Osteocyte (in vitro differentiated cells): ENCODE data around the gene TBL1X. TPM values are rescaled to one million over a fixed set of nuclear protein-coding genes. Genes with fewer than 3 reads are reported as not detected.

Source experiments
- DNase-seq: peaks from one replicate; pipeline ENCODE4 v3.0.0; 2021; ENCODE audit warnings: mixed read lengths; ENCODE audit not compliant: unreplicated experiment; ENCODE audit errors: extremely low spot score
- H3K27ac Mint-ChIP-seq: one replicate; pipeline ENCODE4 v1.8.0; 2021; ENCODE audit warnings: mild to moderate bottlenecking, mixed read lengths; ENCODE audit not compliant: unreplicated experiment
- H3K27me3 Mint-ChIP-seq: one replicate; pipeline ENCODE4 v1.8.0; 2021; ENCODE audit warnings: mixed read lengths; ENCODE audit not compliant: unreplicated experiment
- H3K36me3 Mint-ChIP-seq: one replicate; pipeline ENCODE4 v1.8.0; 2021; ENCODE audit warnings: mixed read lengths; ENCODE audit not compliant: unreplicated experiment
- H3K4me1 Mint-ChIP-seq: one replicate; pipeline ENCODE4 v1.8.0; 2021; ENCODE audit warnings: mixed read lengths; ENCODE audit not compliant: unreplicated experiment
- H3K4me3 Mint-ChIP-seq: one replicate; pipeline ENCODE4 v1.8.0; 2021; ENCODE audit warnings: mild to moderate bottlenecking, moderate library complexity, mixed read lengths; ENCODE audit not compliant: unreplicated experiment
- H3K9me3 Mint-ChIP-seq: one replicate; pipeline ENCODE4 v1.8.0; 2021; ENCODE audit warnings: mixed read lengths; ENCODE audit not compliant: unreplicated experiment
- total RNA-seq: library from RNA; stranded (reverse); gene quantifications from 2 replicates; pipeline ENCODE4 v1.2.1, GENCODE V29; 2021
- TF ChIP-seq, protein P1 (sequence below): fragments of 200-600 bp; sonication (generic); IDR thresholded peaks from 2 replicates; pipeline ENCODE4 v1.5.0; 2021; ENCODE audit warnings: antibody characterized with exemption, mild to moderate bottlenecking, moderate library complexity

TBL1X gene
- total RNA-seq, 1 donor from 2014 or later, result 35.3 TPM

DNA sequence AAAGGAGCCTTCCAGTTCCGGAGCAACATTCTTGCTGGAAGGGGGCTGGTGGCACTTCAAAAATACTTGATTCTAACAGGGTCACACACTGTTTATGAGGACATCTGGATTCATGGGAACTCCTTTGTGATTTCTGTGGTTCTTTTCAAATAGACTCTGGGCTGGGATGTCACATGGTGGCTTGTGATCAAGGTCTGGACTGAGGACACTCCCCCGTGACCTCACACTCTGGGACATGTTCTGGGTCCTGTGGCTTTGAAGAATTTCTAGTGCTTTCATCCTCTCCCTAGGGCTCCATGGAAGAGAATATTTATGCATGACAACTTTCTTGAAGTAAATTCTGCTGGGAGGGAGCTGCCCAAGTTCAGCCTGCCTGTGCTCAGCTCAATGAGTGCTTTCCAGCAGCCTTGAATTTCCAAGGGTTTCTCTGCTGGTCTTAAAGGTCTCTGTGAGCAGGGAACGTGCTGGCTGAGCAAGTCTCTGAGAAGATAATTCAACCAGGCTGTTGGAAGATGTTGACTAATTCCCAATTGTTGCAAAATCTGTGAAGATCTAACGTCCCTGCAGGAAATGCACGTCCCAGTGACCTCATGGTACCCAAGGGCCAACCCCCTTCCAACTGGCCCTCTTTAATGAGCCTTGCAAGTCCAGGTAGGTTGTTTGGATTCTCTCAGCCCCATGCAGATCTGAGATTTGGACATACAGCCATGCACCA, 264.5 kb downstream of the TBL1X start:
- Mint-ChIP-seq H3K36me3 (no peaks in the 10 kb centered on the region), H3K27me3 (no peaks in the 10 kb centered on the region), H3K4me3 (no peak overlapping the region), H3K4me1 (no peaks in the 10 kb centered on the region), H3K27ac (no peak overlapping the region), H3K9me3 (peaks cover 24% of the 10 kb centered on the region)
- no peak for DNase-seq
- TF ChIP-seq, protein P1, sequence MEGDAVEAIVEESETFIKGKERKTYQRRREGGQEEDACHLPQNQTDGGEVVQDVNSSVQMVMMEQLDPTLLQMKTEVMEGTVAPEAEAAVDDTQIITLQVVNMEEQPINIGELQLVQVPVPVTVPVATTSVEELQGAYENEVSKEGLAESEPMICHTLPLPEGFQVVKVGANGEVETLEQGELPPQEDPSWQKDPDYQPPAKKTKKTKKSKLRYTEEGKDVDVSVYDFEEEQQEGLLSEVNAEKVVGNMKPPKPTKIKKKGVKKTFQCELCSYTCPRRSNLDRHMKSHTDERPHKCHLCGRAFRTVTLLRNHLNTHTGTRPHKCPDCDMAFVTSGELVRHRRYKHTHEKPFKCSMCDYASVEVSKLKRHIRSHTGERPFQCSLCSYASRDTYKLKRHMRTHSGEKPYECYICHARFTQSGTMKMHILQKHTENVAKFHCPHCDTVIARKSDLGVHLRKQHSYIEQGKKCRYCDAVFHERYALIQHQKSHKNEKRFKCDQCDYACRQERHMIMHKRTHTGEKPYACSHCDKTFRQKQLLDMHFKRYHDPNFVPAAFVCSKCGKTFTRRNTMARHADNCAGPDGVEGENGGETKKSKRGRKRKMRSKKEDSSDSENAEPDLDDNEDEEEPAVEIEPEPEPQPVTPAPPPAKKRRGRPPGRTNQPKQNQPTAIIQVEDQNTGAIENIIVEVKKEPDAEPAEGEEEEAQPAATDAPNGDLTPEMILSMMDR, result no peak

DNA sequence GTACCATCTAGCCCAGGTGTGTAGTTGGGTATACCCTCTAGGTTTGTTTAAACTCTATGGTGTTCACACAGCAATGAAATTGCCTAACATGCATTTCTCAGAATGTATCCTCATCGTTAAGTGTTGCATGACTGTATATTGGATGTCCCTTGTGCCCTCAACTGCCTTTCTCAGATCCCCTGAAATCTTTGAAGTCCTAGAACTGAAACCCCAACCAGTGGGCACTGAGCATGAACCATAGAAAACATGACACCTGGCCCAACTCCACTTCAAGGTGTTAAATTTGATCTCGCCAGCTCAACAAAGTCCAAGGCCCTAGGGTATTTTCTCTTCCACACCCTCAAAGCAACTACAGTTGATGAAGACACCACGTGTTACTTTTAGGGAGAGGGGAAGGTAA, 265.2 kb downstream of the TBL1X start:
- no peaks in the 10 kb centered on the region for H3K4me1 Mint-ChIP-seq
- TF ChIP-seq, protein P1, result no peak
- H3K4me3 Mint-ChIP-seq, result no peak overlapping the region
- no peak overlapping the region for H3K27ac Mint-ChIP-seq
- no peaks in the 10 kb centered on the region for H3K36me3 Mint-ChIP-seq
- no peak for DNase-seq
- peaks cover 17% of the 10 kb centered on the region for H3K9me3 Mint-ChIP-seq
- no peaks in the 10 kb centered on the region for H3K27me3 Mint-ChIP-seq

DNA sequence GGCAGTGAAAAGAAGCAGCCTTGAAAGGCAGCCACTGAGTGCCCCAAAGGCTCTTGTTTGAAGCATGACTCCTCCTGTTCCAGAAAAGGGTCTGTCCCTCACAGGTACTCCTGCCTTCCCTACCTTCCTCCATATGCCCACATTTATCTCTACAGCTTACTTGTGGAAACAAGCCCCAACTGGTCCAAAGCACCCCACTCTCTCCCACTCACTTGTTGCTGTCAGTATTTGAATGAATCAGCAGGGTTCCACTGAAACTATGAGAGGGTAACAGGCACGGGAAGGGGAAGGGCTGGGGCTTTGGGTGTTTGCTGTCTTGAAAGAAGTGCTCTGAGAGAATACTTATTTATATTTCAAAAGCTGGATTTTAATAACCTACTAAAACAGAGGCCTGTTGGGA, 265.9 kb downstream of the TBL1X start:
- H3K9me3 Mint-ChIP-seq, result peaks cover 15% of the 10 kb centered on the region
- no peaks in the 10 kb centered on the region for H3K27me3 Mint-ChIP-seq

DNA sequence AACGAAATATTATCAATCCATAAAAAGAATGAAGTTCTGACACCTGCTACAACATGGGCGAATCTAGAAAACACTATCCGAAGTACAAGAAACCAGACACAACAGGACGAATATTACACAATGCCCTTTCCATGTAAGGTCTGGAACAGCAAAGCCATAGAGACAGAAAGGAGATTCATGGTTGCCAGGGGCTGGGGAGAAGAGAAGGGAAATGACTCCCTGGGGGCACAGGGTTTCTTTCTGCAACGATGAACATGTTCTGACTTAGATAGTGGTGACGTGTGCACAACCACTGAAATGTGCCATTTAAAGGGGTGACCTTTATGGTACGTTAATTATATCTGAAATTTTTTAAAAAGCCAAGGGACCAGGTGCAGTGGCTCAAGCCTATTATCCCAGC, 272.5 kb downstream of the TBL1X start:
- DNase-seq, result no peak
- no peak overlapping the region for H3K27ac Mint-ChIP-seq
- TF ChIP-seq, protein P1, result no peak
- peaks cover 2% of the 10 kb centered on the region for H3K4me1 Mint-ChIP-seq
- H3K27me3 Mint-ChIP-seq, result no peaks in the 10 kb centered on the region
- H3K9me3 Mint-ChIP-seq, result no peaks in the 10 kb centered on the region
- no peak overlapping the region for H3K4me3 Mint-ChIP-seq
- no peaks in the 10 kb centered on the region for H3K36me3 Mint-ChIP-seq

More for the DNA sequence above, 265.9 kb downstream of the TBL1X start:
- no peaks in the 10 kb centered on the region for H3K4me1 Mint-ChIP-seq
- TF ChIP-seq, protein P1, result no peak
- H3K27ac Mint-ChIP-seq, result no peak overlapping the region
- H3K36me3 Mint-ChIP-seq, result no peaks in the 10 kb centered on the region
- DNase-seq, result no peak
- H3K4me3 Mint-ChIP-seq, result no peak overlapping the region

DNA sequence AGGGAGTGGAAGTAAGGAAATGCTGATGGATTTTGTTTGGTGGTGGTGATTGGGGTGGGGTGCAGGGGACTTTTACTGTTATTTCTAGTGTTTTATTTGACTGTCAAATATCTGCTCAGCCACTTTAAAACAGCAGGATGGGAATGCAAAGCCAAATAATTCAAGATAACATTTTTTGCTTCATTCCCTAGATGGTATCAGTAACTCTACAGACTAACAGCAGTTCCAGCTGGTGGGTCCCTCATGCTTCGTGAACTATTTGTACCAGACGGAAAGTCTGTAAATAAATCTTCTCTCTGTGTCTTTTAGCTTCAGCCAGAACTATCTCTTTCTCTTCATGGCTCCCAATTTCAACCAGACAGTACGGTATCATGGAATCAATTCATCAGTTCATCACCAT, 273.3 kb downstream of the TBL1X start:
- DNase-seq, result no peak
- TF ChIP-seq, protein P1, result no peak
- no peak overlapping the region for H3K27ac Mint-ChIP-seq
- no peak overlapping the region for H3K4me3 Mint-ChIP-seq
- no peaks in the 10 kb centered on the region for H3K27me3 Mint-ChIP-seq
- H3K36me3 Mint-ChIP-seq, result no peaks in the 10 kb centered on the region
- H3K4me1 Mint-ChIP-seq, result peaks cover 2% of the 10 kb centered on the region
- H3K9me3 Mint-ChIP-seq, result no peaks in the 10 kb centered on the region
